Body of pancreas (tissue), 4 donors: ENCODE data around the gene S100A2.

Source experiments
- POLR2A ChIP-seq, 3 donors: fragments of 450-650 bp; IDR thresholded peaks; one replicate each; pipeline ENCODE4 v1.6.1; 2016; ENCODE audit warnings: antibody characterized with exemption in 3 of 3, mild to moderate bottlenecking in 2 of 3
- TF ChIP-seq, protein P1 (sequence below), 7 experiments: fragments of 450-650 bp in 4 of 7; fragments of 200-600 bp in 3 of 7; sonication (generic) in 3 of 7; IDR thresholded peaks; one replicate each; pipeline ENCODE4 v1.5.1; 2016 to 2019; ENCODE audit warnings: antibody characterized with exemption in 7 of 7

GRCh38 chr1:153544453-153545066 is 21.1 kb downstream of the S100A2 start:
- no peak for TF ChIP-seq POLR2A (IDR thresholded peaks at IDR 0.05)
- TF ChIP-seq, protein P1, sequence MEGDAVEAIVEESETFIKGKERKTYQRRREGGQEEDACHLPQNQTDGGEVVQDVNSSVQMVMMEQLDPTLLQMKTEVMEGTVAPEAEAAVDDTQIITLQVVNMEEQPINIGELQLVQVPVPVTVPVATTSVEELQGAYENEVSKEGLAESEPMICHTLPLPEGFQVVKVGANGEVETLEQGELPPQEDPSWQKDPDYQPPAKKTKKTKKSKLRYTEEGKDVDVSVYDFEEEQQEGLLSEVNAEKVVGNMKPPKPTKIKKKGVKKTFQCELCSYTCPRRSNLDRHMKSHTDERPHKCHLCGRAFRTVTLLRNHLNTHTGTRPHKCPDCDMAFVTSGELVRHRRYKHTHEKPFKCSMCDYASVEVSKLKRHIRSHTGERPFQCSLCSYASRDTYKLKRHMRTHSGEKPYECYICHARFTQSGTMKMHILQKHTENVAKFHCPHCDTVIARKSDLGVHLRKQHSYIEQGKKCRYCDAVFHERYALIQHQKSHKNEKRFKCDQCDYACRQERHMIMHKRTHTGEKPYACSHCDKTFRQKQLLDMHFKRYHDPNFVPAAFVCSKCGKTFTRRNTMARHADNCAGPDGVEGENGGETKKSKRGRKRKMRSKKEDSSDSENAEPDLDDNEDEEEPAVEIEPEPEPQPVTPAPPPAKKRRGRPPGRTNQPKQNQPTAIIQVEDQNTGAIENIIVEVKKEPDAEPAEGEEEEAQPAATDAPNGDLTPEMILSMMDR (IDR thresholded peaks at IDR 0.05) = no peak
